Heart right ventricle (tissue), 16 donors: ENCODE measurements around the gene DDC. TPM values are rescaled to one million over a fixed set of nuclear protein-coding genes. Genes with fewer than 3 reads are reported as not detected.

ENCODE experiments used
- ATAC-seq, 8 donors: fragments of 200-7000 bp; cut with Tn5 transposase; one replicate each; pipeline ENCODE4 v1.9.1; 2020; ENCODE audit warnings: mild to moderate bottlenecking in 8 of 8, moderate library complexity in 8 of 8, moderate number of reproducible peaks in 1 of 8
- DNase-seq, 2 donors: peaks; one replicate each; pipeline ENCODE4 v3.0.0-alpha.2; 2020
- H3K27ac ChIP-seq, 10 donors: fragments of 200-600 bp; sonication (generic) in 2 of 10; one replicate each; pipeline versions ENCODE4 v1.5.0 to v1.8.0; 2020 to 2022; ENCODE audit warnings: mild to moderate bottlenecking in 3 of 10
- H3K27me3 ChIP-seq, 7 donors: fragments of 200-600 bp; one replicate each; pipeline ENCODE4 v1.8.0; 2021 to 2022; ENCODE audit warnings: mild to moderate bottlenecking in 2 of 7
- H3K36me3 ChIP-seq, 9 donors: fragments of 200-600 bp; sonication (generic) in 1 of 9; one replicate each; pipeline versions ENCODE4 v1.5.0 to v1.8.0; 2020 to 2022; ENCODE audit warnings: mild to moderate bottlenecking in 2 of 9
- H3K4me1 ChIP-seq, 9 donors: fragments of 200-600 bp; sonication (generic) in 1 of 9; one replicate each; pipeline versions ENCODE4 v1.5.0 to v1.8.0; 2020 to 2022; ENCODE audit warnings: mild to moderate bottlenecking in 4 of 9
- H3K4me3 ChIP-seq, 10 donors: fragments of 200-600 bp; sonication (generic) in 2 of 10; one replicate each; pipeline versions ENCODE4 v1.5.0 to v1.8.0; 2020 to 2022; ENCODE audit warnings: mild to moderate bottlenecking in 7 of 10, moderate library complexity in 2 of 10
- H3K9me3 ChIP-seq, 11 donors: fragments of 200-600 bp in 10 of 11; sonication (generic) in 2 of 11; one replicate each; pipeline versions ENCODE4 v1.5.0 to v1.8.0; 2013 to 2022; ENCODE audit warnings: mild to moderate bottlenecking in 2 of 11, control low read depth in 1 of 11, moderate library complexity in 1 of 11
- WGBS, 2 donors: extraction: QIAGEN DNeasy Blood & Tissue Kit; methylation state at CpG; one replicate each; pipeline ENCODE4 v1.1.7; 2013; ENCODE audit warnings: inconsistent platforms in 1 of 2; 5-methylcytosine and 5-hydroxymethylcytosine counted together
- intact Hi-C, 10 donors: fragments of 100-400 bp; cut with DNase I; formaldehyde crosslinking; loops; one replicate each; pipeline versions ENCODE4 v1.11.1 to v1.14.2; 2022
- polyA plus RNA-seq, 2 donors: library from polyadenylated mRNA; stranded (reverse); fragments of 200-250 nt; gene quantifications; one replicate each; pipeline ENCODE4 v1.2.3, GENCODE V29; 2013
- total RNA-seq, 10 donors: library from RNA; stranded (reverse); fragmentation: NEBNext Ultra II Directional in 3 of 10; extraction: Animal tissue kit (Norgen Biotek cat#: 25700) in 3 of 10; gene quantifications; one replicate each; pipeline versions ENCODE4 v1.2.1 to v1.2.4, GENCODE V29; 2021 to 2023
- TF ChIP-seq, protein P1 (sequence below), 9 donors: fragments of 200-600 bp; sonication (generic) in 2 of 9; IDR thresholded peaks; one replicate each; pipeline versions ENCODE4 v1.5.0 to v1.8.0; 2021 to 2022; ENCODE audit warnings: antibody characterized with exemption in 9 of 9, mild to moderate bottlenecking in 5 of 9, moderate library complexity in 1 of 9
- donor health status: Arrhythmogenic right ventricular cardiomyopathy.
- donor health status: ischemic (EF 13 %, LVEDD 7.1; RV severe dilation, severe dysfunction).
- donor health status: healthy with polysubstance abuse.
- donor health status: DM: no; HTN: yes; CAD: no.
- donor health status: DM: no; HTN: no; CAD: no.
- donor health status: ischemic (EF 25% LVEDD 6.9; RV normal size, moderate dysfunction).
- donor health status: ischemic (EF 25% LVEDD 5.7; RV mildly dilated, moderate dysfunction).
- donor health status: healthy.
- donor health status: DM: yes; HTN: yes; CAD: no.
- donor health status: Ischemic cardiomyopathy.
- donor health status: ischemic (EF 35%, LVEDD 5.7; RV mildly dilated, moderate dysfunction).
- donor health status: nonischemic (EF 11% LVEDD 7.7; RV severe dilation, severe dysfunction).
- donor health status: DM: yes; HTN: yes; CAD: no.
- donor health status: PGD.
- donor health status: ischemic (EF 29% LVEDD 5.4; RV normal size, mild dysfunction).
- donor health status: nonischemic (EF 23%, LVEDD 6.1; RV moderate dilation, normal function).

DDC gene
- total and polyA plus RNA-seq, 12 donors, result not detected

DNA sequence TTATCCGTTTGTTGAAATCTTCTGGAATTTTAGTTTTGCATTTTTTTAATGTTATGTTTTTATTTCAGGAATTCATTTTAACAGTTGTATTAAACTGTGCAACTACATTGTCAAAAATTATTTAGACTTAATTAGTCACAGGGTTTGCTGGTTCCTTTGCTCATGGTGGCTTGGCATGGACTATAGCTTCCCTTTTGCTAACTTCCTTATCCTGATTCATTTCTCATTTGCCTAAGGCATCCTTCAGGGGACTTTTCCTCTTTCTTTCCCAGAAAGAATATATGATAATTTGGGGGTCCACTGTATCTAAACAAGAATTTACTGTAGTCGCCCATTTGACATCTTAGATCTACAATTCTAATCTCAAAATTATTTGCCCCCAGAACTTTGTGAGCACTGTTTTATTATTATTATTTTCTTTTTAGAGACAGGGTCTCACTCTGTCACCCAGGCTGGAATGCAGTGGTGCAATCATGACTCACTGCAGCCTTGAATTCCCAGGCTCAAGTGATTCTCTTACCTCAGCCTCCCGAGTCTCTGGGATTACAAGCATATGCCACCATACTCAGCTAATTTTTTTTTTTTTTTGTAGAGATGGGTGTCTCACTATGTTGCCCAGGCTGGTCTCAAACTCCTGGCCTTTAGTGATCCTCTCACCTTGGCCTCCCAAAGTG, 128.9 kb downstream of the DDC start:
- no peak overlapping the region for H3K4me3 ChIP-seq
- WGBS, 2 donors, result 81 to 82% methylated on average over 3 of the region's 3 CpGs
- no peak for ATAC-seq
- no peaks in the 10 kb centered on the region for H3K27me3 ChIP-seq
- H3K4me1 ChIP-seq, result peaks cover 0 to 16% (median 0%) of the 10 kb centered on the region in 9 donors
- TF ChIP-seq, protein P1, sequence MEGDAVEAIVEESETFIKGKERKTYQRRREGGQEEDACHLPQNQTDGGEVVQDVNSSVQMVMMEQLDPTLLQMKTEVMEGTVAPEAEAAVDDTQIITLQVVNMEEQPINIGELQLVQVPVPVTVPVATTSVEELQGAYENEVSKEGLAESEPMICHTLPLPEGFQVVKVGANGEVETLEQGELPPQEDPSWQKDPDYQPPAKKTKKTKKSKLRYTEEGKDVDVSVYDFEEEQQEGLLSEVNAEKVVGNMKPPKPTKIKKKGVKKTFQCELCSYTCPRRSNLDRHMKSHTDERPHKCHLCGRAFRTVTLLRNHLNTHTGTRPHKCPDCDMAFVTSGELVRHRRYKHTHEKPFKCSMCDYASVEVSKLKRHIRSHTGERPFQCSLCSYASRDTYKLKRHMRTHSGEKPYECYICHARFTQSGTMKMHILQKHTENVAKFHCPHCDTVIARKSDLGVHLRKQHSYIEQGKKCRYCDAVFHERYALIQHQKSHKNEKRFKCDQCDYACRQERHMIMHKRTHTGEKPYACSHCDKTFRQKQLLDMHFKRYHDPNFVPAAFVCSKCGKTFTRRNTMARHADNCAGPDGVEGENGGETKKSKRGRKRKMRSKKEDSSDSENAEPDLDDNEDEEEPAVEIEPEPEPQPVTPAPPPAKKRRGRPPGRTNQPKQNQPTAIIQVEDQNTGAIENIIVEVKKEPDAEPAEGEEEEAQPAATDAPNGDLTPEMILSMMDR (IDR thresholded peaks at IDR 0.05), result no peak
- no peak for DNase-seq
- intact Hi-C loops, result no loop called here
- H3K27ac ChIP-seq, result peak overlapping the region in 1 of 10 donors; percentile 45
- no peaks in the 10 kb centered on the region for H3K9me3 ChIP-seq
- H3K36me3 ChIP-seq, result peaks cover 0 to 25% (median 0%) of the 10 kb centered on the region in 9 donors

DNA sequence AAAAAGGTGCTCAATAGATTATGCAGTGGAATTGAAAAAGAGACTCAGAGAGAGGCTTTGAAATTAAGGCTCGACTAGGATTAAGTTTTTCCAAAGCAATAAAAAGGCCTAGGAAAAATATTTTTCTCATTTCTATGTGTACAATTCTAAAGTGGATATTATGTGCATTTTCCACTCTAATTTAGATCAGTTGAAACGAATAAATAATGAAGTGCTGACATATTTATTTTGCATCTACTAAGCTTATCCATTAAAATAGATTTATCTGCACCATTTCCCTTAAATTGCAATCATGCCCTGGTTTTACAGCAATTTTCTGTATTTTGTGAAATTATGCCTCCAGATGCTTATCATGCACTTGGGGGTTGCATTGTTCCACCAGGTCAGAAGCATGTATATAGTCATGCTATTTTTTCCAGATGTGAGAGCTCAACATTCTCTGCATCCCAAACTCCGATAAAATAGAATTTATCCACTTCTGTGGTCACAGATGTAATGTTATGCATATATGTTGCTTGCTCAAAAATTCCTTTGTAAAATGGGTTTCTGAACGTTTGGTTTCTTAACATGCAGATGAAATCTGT, 133.4 kb downstream of the DDC start:
- DNase-seq, result no peak
- Histone ChIP-seq H3K27ac (no peak overlapping the region), H3K36me3 (no peaks in the 10 kb centered on the region), H3K27me3 (no peaks in the 10 kb centered on the region), H3K4me1 (peaks cover 0 to 15% (median 0%) of the 10 kb centered on the region in 9 donors), H3K9me3 (no peaks in the 10 kb centered on the region), H3K4me3 (no peak overlapping the region)
- TF ChIP-seq, protein P1 (IDR thresholded peaks at IDR 0.05), result no peak
- intact Hi-C loops, result no loop called here
- 76 to 80% methylated on average over 4 of the region's 4 CpGs for WGBS, 2 donors
- ATAC-seq, result no peak

DNA sequence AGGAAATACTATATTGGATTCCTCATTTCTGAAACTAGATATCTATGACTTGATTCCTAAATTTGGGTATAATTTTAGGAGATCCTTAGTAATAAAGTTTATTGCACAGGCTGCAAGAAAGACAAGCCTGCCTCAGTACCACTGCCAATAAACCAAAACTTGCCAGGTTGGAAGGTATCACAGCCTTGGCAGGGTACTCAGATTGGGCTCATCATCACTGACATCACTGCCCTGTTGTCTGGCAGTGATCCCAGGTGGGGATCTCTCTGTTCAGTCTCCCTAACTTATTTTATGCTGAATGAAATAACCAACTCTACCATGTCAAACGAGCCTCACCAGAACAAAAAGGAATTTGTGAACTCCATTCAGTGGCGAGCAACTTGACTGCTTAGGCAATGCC, 133.9 kb downstream of the DDC start:
- intact Hi-C loops, result no loop called here
- Histone ChIP-seq H3K27ac (no peak overlapping the region), H3K4me3 (no peak overlapping the region), H3K9me3 (no peaks in the 10 kb centered on the region), H3K4me1 (peaks cover 0 to 10% (median 0%) of the 10 kb centered on the region in 9 donors), H3K36me3 (no peaks in the 10 kb centered on the region), H3K27me3 (no peaks in the 10 kb centered on the region)
- no peak for DNase-seq
- TF ChIP-seq, protein P1 (IDR thresholded peaks at IDR 0.05), result no peak
- 79 to 83% methylated on average over 2 of the region's 2 CpGs for WGBS, 2 donors
- ATAC-seq, result no peak

DNA sequence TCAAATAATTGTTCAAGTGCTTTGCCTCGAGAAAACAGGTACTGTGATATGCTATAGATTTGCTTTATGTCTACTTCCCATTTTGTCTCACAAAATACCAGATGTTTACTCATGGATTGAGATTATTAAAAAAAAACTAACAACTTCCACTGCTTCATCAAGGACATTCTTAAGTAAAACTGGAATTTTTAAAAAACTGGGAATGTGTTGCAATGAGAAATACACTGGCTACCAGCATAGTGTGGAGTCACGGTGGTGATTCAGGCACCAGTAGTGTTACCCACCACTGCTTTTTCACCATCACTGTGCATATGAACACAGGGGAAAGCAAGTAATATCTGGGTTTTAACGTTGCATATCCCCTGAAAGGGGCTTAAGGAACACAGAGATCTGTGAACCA, 136.3 kb downstream of the DDC start:
- no peak overlapping the region for H3K4me3 ChIP-seq
- no peaks in the 10 kb centered on the region for H3K4me1 ChIP-seq
- intact Hi-C loops, result no loop called here
- H3K27me3 ChIP-seq, result no peaks in the 10 kb centered on the region
- DNase-seq, result no peak
- H3K27ac ChIP-seq, result no peak overlapping the region
- TF ChIP-seq, protein P1 (IDR thresholded peaks at IDR 0.05), result no peak
- ATAC-seq, result no peak
- WGBS, 2 donors, result 80 to 82% methylated on average over 3 of the region's 3 CpGs
- H3K9me3 ChIP-seq, result no peaks in the 10 kb centered on the region
- no peaks in the 10 kb centered on the region for H3K36me3 ChIP-seq
